ENCODE measurements around the gene CCDC77.

CCDC77 gene

DNA sequence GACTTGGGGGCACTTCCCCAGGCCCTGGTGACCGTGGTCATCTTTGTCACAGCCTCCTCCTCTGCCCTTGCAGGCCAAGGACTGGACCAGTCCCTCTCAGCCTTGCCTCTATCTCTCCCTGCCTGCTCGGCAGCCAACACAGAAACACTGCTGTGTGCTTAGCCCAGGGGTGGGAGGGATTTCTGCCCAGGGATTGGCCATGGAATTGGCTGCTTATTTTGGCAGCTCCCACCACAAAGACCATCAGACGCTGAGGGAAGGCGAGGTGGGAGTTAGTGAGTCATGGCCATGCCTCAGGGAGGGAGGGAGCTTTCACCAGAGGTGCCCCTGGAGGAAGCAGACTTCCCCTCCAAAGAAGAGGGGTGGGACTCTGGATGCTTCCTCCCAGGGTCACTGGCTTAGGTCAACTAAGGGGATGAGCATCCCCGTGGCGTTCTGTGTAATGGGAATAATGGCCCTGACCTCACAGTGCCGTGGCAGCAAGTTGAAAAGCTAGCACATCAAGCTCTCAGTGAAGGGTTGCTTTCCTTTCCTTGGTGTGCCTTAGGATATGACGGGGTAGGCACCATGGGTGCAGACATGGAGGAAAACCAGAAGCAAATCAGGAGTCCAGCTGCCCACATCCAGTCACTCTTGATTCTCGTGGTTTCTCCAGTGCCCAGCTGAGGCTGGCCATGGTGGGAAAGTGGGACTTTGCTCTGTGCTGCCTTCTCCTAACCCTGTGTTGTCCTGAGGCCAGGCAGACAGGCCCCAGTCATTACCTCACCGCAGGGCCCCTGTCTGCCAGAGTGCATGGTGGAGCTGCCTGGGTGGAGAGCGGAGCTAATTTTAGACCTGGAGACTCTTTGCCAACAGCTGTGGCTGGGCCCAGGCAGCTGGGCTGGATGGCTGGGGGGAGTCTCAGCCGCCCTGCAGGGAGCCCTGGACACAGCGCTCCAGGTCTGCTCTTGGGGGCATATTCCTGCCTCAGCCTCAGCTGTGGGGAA lies 79.7 kb downstream of the CCDC77 start:
- peak; percentile 50 for DNase-seq (ENCODE audit: low read depth)
- TF ChIP-seq, protein P1, sequence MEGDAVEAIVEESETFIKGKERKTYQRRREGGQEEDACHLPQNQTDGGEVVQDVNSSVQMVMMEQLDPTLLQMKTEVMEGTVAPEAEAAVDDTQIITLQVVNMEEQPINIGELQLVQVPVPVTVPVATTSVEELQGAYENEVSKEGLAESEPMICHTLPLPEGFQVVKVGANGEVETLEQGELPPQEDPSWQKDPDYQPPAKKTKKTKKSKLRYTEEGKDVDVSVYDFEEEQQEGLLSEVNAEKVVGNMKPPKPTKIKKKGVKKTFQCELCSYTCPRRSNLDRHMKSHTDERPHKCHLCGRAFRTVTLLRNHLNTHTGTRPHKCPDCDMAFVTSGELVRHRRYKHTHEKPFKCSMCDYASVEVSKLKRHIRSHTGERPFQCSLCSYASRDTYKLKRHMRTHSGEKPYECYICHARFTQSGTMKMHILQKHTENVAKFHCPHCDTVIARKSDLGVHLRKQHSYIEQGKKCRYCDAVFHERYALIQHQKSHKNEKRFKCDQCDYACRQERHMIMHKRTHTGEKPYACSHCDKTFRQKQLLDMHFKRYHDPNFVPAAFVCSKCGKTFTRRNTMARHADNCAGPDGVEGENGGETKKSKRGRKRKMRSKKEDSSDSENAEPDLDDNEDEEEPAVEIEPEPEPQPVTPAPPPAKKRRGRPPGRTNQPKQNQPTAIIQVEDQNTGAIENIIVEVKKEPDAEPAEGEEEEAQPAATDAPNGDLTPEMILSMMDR (conservative IDR thresholded peaks at IDR 0.05; ENCODE audit: low read length) = no peak

DNA sequence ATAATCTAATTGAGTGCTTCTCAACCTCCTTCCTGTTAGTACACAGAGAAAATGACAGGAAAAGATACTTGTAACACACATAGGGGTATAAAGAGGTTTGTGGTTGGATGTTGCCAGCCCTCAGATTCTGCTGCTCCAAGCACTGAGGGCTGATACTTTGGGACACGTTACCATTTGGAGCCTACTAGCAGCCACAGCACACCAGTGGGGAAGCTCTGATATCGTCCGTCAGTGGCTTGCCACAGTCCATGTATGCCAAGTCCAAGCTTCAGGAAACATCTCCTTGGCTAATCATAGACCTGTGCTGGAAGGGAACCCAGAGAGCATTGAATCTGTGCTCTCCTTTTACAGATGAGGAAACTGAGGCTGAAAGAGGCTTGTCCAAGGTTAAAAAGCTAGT lies 80.6 kb downstream of the CCDC77 start:
- no peak for DNase-seq (ENCODE audit: low read depth)
- TF ChIP-seq, protein P1 (conservative IDR thresholded peaks at IDR 0.05; ENCODE audit: low read length) = no peak
- H3K4me3 ChIP-seq (ENCODE audit: low read length) = no peak overlapping the region

More for the DNA sequence above, 79.7 kb downstream of the CCDC77 start:
- no peak overlapping the region for H3K4me3 ChIP-seq (ENCODE audit: low read length)

DNA sequence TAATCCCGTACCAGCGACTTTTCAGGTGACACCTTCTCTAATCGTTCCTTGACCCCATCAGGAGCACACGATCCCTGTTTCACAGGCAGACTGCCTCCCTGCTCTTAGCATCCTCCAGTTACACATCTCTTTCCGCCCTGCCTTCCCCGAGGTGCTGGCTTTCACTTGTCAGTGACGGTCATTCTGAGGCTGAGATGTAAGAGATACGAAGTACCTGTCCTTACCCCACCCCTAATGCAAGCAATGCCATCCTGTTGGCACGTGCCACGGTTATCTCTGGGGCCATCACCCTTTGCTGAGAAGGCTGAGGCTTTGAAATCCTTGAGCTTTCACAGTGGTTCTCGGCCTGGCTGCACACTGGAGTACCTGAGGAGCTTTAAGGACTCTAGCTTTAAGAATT lies 82.7 kb downstream of the CCDC77 start:
- no peak for DNase-seq (ENCODE audit: low read depth)
- TF ChIP-seq, protein P1 (conservative IDR thresholded peaks at IDR 0.05; ENCODE audit: low read length) = no peak
- no peak overlapping the region for H3K4me3 ChIP-seq (ENCODE audit: low read length)

DNA sequence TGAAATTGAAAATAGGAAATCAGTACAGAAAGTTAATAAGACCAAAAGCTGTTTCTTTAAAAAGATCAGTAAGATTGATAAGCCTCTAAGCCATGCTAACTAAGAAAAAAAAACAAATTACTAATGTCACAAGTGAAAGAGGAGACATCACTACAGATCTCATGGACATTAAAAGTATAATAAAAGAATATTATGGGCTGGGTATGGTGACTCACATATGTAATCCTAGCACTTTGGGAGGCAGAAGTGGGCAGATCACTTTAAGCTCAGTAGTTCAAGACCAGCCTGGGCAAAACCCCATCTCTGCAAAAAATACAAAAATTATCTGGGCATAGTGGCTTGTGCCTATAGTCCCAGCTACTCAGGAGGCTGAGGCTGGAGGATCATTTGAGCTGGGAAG lies 88.8 kb downstream of the CCDC77 start:
- TF ChIP-seq, protein P1 (conservative IDR thresholded peaks at IDR 0.05; ENCODE audit: low read length) = no peak
- DNase-seq (ENCODE audit: low read depth) = no peak
- no peak overlapping the region for H3K4me3 ChIP-seq (ENCODE audit: low read length)
